HG03342 (cell line): ENCODE results near the gene CDK5RAP3.

Source experiments
- ATAC-seq: cut with Tn5 transposase; IDR thresholded peaks from one replicate; pipeline ENCODE4 v1.9.1; 2021; ENCODE audit warnings: mild to moderate bottlenecking, moderate library complexity; ENCODE audit not compliant: unreplicated experiment

Gene CDK5RAP3

DNA sequence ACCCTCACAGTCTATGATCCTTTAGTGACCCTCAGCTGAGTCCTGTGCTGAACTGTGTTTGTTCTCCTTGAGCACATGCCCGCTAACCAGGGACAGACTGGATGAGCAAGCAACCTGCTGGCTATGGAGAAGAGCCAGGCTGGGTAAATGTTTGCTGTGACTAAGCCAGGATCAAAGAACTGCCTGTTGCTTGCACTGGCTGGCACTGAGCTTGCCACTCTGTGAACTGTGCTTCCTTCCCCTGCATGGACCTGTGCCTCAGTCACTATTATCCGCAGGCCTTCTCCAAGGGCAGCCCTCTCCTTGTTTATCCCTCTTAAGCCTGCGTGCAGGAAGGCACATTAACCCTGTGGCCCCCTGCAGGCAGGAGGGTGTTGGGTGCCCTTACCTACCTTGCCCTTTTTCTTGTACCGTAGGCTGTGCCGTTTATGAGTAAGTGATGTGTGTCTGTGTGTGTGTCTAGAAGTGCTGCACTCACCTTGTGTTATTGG is 22.2 kb upstream of the CDK5RAP3 start:
- no peak for ATAC-seq

DNA sequence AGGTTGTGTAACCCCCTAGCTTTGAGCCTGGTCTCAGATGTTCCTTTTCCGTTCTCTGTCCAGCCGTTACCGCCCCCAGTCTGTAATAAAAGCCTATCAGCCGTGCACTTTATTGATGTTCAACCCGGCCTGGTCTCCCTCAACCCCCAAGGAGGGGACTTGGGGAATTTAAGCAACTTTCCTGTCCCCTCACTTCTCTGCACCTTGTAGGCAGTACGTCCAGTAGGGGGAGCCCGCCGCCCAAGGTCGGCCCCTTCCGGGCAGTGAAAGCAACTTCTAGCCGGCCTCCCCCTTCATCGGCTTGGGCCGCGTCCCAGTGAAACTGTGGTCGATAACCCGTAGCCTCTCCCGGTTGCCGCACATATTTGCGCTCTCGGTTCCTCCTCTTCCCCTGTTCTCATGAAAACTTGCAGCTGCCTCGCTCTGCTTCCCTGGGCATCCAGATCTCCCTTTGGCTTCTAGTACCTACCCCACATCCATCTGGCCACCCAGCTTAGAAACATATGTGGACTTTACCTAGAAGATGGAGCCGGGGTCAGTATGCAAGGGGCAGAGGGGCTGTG is 21.6 kb upstream of the CDK5RAP3 start:
- ATAC-seq, result no peak

DNA sequence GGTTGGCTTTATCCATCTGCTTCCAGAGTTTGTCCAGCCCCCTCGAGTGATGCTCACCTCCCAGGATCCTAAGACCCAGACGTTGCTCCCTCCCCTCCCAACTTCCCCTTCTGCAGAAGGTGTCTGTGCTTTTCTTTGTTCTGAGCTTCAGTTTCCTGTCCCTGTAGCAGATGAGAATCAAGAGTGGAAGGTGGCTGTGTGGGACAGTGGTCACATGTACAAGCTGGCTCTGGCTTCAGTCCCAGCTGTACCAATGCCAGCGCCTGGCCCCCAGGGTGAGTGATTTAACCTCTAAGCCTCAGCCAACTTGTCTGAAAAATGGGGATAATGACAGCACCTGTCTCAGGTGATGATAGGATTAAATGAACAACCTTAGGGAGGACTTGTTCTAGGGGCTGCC is 21.0 kb upstream of the CDK5RAP3 start:
- ATAC-seq, result no peak

DNA sequence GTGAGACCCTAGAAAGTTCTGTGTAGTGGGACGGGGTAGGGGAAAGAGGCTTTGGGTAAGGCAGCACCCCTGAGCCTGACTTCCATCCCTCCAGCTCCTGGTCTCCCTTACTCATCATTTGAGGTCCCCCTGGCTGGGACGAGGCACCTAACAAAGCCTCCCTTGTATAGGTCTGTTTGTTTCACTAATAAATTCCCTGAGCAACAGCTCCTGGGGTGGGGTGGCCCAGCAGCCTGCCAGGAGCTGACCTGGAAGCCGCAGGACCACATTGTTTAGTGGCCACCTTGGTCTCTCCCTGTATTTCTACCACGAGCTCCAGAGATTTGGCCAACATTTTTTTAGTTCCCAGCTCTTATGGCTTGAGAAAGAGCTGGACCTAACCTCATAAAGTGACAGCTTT is 20.5 kb upstream of the CDK5RAP3 start:
- no peak for ATAC-seq

DNA sequence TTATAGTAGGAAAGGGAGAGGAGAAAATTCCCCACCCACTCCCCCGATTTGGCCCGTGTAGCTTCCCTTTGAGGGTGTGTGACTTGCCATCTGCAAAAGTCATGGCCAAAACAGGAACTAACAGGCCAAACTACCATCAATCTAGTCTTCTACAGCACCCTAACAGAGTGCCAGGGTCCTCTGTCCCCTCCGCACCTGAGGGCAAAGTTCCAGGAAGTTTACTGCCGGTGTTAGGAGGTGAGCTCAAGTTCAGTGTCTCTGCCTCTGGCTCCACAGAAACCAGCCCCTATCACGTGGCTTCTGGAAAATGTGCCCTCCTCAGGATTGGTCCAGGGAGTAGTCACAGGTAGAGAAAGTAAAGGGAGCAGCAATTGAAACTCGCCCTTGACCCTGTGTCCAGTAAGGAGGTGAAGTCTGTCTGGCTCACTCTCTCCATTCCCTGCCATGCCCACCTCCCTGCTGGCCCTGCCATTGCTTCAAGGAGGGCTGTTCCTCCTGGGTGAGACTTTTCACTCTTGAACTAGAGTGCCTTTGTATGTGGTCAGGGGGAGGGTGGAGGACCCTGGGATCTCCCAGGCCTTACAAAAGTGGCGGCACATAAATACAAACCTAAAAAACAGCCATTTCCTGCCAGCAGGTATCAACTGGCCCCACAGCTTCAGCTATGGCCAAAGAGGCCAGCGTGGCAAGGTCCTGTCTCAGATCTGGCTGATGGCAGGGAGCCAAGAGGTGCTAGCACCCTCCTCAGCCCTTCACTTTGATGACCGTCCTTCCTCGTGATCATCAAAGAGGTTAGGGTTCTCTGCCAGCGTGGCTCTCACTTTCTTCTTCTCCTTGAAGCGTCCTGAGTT is 18.5 kb upstream of the CDK5RAP3 start:
- ATAC-seq, result no peak

DNA sequence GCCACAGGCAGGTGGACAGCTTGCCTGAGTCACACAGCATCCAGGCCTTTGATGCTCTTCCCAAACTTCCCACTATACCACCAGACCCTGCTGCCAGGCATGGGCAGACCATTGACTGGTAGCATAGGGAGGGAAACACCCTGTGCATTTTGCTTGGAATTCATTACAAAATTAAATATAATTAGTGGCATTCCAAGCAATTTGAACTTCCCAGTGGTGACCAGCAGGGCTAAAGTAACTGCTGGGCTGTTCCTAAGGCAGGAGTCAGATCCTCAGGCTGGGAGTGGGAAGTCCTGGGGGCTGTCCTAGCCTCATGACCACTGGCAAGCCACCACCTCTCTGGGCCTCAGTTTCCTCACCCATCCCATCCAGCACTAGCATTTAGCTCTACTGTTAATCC is 17.0 kb upstream of the CDK5RAP3 start:
- ATAC-seq, result no peak

DNA sequence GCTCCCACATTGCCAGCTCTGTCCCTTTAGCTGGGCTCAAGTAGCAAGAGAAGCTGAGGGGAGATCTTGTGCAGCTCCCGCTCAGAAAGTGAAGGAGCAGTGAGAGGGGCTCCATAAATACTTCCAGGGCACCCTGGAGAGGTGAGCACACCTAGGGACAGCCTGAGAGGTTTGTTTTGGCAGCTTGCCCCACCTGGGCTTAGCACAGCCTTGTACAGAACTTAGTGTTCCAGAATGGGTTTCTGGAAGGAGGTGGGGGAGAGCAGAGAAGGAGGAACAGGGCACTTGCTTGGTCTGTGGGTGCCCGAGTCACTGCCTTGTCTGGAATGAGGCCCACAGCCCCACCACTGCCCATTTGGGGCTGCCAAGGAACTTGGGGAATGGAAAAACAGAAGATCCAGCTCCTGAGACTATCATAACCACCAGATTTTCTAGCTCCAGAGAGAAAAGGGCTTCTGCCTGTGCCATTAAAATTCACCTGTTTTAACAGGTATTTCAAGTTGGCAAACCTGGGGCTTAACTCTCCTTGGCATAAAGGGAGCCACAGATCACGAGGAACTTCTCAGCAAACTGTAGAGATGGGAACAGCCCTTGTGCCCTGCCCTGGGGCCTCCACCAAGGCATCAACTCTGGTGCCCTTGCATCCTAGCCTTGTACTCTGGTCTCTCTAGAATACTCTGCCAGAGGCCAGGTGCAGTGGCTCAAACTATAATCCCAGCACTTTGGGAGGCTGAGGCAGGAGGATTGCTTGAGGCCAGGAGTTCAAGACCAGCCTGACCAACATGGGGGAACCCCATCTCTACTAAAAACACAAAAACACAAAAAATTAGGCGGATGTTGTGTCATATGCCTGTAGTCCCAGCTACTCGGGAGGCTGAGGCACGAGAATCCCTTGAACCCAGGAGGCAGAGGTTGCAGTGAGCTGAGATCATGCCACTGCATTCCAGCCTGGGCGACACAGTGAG is 15.1 kb upstream of the CDK5RAP3 start:
- no peak for ATAC-seq

DNA sequence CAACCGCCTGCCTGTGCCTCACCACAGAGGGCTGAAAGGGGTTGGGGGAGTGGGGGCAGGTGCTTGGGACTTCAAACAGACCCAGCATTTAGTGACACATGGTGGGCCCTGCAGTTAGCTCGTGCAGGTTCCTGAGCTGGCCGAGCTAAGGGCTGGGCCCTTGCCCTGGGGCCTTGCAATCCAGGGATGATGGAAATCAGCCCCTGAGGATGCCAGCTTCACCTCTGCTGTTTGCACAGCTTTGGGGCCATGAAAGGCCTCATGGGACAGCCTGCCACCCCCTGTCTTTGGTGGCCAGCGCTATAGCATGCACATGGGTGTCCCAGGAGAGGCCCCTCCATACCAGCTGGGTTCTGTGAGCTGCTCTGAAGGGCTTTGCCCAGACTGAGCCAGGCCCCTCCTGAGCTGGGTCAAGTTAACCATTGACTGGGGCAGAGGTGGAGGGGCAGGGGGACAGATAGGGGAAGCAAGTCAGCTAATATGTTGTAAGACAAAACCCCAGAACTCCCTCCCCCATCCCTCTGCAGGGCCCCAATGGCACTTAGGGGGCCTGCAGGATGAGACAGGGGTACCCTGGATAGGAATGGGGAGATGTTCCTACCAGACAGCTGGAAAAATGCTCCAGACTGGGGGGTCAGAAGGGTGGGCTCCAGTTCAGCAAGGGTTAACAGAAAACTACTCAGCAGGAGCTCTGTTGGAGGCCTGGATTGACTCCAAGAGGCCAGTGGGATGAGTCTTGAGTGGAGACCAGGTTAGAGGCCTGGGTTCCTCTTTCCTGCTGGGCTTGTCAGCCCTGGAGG is 13.9 kb upstream of the CDK5RAP3 start:
- no peak for ATAC-seq

DNA sequence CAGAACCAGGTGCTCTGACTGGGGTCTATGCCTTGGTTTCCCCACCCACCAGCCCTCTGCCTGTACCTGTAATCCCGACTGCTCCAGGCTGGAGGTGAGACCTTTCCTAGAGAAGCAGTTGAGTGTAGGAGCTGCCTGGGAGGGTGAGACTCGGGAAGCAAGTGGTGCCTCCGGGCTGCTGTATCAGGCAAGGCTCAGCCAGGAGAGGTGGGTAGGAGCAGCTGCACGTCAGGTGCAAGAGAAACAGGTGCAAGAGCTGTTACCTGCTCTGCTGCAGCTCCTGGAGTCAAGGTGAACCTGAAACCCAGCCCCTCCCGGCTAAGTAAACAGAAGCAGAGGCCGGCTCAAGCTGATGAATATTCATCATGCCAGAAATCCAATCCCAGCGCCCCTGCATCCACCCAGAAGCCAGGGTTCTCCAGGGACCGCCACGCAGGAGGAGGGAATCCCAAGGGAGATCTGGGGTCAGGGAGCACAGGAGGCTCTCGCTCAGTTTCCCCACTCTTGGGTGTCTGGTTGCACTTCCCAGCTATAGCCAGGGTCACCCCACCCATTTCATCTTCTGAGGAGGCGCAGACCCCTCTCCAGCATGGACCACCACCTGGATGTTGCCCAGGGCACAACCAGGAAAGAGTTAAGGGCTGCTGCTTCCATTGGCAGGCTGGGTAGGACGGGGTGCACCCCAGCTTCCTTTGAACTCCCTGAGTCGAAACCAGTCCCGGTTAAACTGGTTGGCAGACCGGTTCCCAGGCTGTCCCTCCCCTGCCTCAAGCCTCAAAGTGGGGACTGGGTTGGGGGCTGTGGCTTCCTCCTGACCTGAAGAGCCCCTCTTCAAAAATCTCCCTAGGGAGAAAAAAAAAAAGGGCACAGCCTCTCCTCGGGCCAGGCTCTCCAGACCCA is 13.1 kb upstream of the CDK5RAP3 start, which contains the start of gene PRR15L:
TSS of gene PRR15L (minus strand) at position 293 of the 900 bp plus-strand sequence. CDS start 4,649 bp downstream, outside the sequence.
- no peak for ATAC-seq

DNA sequence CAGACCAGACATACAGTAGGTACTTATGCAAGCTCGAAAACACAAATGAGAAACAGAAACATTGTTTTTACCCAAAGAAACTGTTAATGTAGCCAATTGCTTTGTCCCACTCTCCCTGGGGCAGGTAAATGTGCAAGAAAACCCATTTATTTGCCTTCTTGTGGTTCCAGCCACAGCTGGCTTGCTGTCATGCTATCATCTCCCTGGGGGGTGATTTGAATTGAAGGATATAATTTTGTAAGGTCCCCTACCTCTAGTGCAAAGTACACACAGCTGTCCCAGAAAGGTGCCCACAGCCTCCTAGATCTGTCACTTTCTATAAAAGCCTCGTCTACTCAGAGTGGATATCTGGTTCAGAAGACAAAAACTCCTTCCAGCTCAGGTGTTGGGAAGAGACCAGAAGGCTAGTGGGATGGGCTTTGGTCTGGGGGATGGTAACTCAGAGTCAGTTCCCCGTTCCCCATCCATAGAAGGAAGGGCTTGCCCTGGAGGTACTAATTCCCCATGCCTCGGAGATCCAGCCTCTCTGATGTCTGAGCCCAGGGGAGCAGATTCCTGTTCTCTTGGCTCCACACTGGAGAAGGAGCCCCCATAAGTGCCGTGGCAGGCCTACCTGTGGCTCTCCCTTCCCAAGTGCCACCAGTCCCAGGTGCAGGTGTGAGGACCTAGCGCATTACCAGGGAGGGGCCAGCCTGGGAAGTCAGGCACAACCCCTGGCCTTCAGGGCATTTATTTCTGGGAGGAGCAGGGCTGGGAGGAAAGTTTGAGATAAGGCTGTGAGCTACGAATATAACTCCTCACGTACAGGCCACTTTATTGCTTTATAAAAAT is 10.9 kb upstream of the CDK5RAP3 start:
- ATAC-seq, result no peak

DNA sequence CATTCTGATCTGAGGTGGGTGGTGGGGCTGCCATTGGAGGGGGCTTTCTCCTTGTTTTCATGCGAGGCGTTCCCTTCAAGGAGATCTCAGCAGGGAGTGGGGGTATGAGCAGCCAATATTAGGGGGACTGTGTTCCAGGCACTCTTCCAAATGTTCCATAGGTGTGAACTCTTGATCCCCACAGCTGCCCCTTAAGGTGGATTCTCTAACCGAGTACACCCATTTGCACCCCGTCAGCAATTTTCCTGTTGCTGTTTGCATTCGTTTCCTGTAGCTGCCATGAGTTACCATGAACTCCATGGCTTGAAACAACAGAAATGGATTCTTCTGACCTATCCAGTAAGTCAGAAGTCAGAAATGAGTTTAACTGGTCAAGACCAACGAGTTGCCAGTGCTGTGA is 9.5 kb upstream of the CDK5RAP3 start:
- ATAC-seq, result no peak

DNA sequence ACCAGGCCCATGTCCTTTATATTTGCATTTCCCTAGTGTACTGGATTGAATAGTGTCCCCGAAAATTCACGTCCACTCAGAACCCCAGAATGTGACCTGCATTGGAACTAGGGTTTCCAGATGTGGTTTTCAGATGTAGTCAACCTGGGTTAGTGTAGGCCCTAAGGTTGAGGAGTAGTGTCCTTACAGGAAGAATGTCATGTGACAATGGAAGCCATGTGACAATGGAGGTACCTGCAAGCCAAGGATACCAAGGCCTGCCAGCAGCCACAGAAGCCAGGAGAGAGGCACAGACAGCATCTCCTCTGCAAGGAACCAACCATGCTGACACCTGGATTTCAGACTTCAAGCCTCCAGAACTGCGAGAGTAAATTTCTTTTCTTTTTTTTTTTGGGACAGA is 8.0 kb upstream of the CDK5RAP3 start:
- ATAC-seq, result no peak

DNA sequence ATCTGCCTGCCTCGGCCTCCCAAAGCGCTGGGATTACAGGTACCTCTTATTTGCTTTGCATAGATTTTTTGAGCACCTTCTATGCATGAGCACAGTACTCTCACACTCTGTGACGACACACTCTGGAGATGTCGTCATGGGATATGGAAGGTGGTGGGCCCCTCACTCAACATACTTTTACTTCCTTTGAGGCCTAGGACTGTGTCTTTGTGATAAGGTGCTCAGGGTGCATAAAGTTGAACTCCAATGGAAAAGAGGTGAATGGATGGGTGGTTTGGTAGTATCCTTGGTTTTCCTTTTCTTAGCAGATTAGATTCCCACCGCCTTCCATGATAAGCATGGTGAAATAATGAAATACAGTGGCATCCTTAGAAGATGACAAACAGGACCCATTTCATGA is 6.1 kb upstream of the CDK5RAP3 start:
- no peak for ATAC-seq

DNA sequence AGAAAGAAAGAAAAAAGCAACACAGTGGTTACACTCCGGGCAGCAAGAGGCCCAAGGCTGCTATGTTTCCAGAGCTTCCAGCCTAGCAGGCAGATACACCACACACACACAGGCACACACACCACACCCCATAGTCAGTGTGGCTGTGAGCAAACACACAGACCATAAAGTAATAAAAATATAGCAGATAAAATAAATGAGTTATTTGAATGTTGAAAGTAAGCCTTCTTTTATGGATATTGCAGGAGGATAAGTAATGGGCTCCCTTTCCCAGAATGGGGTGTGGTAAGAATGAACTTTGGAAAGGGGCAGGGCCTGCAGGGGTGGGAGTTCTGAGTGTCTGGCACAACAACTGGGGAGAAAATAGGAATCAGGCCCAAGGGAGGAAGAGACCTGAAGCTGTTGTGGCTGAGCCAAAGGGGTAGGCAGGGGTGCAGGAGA is 4.8 kb upstream of the CDK5RAP3 start:
- no peak for ATAC-seq

DNA sequence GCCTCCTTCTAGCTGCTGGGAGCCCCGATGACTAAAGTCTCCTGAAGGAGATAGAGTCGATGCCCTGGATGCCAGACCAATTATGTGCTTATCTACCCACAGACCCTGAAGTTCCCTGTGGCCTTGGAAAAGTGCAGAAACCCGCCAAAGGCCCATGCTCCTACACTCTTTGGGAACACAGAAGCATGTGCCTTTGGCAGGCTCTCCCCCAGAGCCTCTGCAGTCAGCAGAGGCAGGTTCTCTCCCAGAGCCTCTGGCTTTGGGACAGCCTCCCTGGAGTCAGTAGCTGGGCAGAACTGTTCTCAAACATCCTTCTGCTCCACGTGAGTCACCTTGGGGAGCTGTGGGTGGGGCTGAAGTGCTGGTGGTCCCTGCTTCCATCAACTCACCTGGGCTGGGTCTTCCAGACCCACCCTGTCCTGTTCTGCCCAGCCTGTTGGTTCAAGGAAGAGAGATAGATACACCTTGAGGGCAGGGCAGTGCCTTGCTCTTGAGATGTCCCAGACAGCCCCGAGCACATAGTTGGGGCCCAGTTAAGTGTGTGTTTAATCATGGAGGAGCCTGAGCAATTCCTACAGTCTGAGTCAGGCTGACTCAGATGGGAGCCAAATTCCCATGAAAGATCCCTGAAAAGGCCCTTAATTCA is 3.2 kb upstream of the CDK5RAP3 start:
- ATAC-seq, result no peak

DNA sequence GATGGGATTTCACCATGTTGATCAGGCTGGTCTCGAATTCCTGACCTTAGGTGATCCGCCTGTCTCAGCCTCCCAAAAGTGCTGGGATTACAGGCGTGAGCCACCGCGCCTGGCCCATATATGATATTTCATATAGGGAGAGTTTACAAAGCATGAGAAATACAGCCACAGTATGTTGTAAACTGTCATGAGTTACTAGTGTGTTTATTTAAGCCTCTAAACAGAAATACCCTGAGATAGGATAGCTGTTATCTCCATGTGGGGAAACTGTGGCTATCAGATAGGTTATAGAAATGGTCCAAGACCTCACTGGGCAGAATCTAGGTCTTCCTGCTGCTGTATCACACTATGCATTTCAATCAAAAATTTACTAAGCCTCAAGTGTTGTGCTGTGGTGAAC is 2.1 kb upstream of the CDK5RAP3 start:
- no peak for ATAC-seq

DNA sequence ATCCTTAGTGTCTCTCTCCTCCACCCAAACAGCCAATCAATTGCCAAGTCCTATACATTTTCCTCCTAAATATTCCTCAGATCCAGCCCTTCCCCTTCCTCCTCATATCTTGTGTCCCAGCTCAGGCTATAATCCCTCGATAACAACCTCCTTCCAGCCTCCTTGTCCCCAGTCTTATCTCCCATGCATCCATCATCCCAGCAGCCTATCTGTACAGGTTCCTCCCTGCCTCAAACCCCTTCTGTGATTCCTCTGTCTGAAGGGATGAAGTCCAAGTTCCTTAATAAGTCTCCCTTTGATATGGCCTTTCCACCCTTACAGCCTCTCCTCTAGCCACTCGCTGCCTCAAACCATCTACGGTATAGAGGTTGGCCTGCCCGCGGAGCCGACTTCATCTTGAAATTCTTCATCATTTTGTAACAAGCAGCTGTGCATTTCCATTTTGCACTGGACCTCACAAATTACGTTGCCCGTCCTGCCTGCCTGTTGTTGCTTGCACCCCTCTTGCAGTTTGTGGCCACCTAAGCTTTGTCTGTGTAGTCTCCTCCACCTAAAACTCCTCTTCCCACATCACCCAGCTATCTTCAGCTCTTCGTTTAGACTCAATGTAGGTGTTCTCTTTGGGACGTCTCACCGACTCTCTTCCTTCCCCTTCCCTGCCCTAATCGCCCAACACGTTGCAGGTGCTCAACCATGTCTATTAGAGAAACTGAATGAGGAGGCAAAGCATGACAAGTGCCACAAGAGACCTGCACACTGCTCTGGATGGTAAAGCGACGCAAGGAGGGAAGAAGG is 786 bp upstream of the CDK5RAP3 start:
- ATAC-seq, result no peak
